Left hindlimb (tissue), 1 donor: Measurements from ENCODE around the gene SEC11A.
"Not testable (repeated sequence)": the region's sequence is repeated elsewhere in the genome, so short reads cannot be mapped to it uniquely, and the experiment has no call there.

Experiments
- DNase-seq: peaks from one replicate; pipeline ENCODE4 v3.0.0-alpha.2; 2018

The SEC11A gene

GRCh38 chr15:84669726-84670125, 46.2 kb downstream of the SEC11A start:
- no peak for DNase-seq

- no peak for DNase-seq
These were observed 47.5 kb downstream of the SEC11A start for GRCh38 chr15:84668221-84668982.

DNA sequence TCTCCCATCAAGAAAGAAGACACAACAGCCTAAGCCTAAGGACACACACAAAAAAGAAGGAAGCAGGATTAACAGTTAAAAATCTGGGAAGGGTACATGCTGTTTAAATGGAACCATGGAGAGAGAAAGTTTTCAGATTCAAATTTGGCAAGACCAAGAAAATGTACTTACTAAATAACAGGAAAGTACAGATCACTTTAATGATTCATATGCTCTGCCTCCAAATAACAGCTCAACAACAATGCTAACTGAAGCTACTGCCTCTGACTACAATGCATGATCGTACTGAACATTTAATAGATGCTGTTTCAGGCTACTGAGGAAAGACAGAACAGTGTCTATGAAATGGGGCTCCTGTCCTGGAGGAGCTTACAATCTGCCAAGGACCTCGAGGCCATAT, 49.6 kb downstream of the SEC11A start:
- no peak for DNase-seq

GRCh38 chr15:84661001-84661400, 54.9 kb downstream of the SEC11A start:
- DNase-seq: no peak

DNA sequence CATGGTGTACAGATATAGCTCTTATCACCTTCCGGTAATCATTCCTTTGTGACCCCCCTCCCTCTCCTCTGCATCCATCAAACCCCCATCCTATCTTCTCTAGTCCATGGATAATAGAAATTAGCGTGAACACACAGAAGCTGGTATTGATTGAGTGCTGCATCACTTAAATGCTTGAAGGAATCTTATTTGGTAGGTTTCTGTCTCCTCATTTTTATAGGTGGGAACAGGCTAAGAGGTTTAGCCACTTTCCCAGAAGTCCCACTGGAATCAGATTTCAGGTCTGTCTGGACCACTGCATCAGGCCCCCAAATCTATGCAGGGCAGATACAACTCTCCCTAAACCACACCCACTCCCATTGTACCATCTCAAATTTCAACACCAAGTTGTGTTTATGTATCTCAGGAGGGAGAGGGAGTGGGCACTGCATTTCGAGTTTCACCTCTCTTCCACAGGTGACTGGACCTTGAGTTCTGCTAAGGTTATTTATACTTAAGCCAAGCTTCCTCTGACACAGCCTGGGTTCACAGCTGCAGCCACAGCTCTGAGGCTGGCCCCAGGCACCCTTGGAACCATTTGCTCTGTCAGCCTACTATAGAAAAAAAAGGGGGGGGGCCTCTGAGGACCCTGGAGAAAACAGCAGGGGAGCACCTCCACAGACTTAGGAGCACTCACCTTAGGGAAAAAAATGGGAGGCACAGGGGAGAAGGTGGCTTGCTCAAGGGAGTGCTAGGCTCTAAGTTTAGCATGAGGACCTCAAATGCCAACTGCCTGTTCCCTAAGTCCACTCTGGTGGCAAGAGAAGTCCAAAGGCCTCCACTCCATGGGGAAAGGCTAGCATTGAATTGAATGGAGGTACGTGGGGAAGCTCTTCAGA, 55.8 kb downstream of the SEC11A start:
- no peak for DNase-seq

DNA sequence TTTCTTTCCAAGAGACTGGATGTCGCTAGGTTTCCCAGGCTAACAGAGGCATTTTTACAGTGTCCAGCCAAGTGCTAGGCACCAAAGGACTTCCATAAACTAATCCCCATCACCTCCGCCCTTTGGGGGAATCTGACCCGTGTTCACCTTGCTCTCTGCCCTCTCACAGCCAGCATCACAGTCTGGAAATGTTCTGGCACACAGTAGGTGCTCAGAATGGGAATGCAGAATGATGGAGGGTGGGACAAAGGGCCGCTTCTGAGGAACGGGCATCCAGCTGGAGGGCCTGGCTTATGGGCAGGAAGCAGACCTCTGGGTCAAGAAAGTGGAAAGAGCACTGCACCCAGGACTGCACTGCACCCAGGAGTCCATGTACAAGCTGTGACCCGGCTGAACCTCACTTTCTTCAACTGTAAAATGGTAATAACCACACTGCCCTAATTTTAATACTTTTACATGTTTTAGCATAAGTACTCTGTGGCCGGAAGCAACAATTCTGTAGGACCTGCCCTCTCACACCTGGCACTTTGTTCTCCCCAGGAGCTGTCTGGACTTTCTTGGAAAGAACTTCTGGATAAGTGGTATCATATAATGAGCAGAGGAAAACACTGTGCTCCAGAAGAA, 57.0 kb downstream of the SEC11A start:
- no peak for DNase-seq

DNA sequence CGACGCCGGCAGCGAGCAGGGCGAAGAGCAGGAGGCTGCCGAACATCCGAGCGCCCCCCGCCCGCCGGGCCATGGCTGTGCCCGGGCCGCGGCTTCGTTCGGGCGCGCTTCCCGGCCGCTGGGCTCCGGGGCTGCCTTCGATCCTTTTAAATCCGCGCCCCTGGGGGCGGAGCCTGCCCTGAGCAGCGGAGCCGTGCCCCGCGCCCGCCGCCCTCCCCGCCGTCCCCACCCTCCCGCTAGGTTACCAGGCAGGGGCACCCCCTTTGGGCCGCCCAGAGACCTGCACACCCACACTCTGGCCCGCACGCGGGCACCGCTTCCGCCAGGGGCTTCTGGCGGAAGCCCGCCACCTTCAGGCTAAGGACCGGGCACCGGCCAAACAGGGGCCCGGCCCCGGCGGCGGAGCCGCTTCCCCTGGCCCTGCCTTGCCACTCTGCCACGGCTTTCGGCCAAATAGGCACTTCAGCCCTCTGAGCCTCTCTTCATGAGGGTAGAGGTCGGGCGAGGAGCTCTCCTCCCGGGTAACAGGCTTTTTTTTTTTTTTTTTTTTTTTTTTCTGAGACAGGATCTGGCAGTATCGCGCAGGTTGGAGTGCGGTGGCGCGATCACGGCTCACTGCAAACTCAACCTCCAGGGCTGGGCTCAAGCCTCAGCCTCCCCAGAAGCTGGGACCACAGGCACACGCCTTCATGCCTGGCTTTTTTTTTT, 57.7 kb downstream of the SEC11A start, which contains the start of gene NMB:
Gene NMB (minus strand): TSS at position 120 of the 708 bp plus-strand sequence. CDS start 47 bp downstream, at position 73.
- peak; percentile 85 for DNase-seq

- DNase-seq: no peak
These were observed 58.2 kb downstream of the SEC11A start for GRCh38 chr15:84657748-84658079.

DNA sequence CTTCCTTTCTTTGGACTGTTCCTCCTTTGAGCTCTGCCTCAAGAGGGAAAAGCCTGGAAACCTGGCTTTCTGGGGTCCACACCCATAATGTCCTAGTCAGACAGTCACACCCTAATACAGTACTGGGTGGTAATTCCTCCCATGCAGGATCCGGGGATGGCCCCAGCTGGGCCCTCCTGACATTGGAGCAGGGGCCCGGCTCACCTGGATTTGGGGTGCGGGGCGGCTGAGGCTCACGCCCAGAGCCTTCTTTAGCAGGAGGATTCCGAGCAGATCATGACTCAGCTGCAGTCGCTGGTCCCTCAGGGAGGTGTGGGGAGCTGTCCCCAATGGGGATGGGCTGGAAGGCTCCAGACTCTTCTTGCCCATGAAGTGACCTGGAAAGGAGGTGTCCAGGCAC, 59.0 kb downstream of the SEC11A start:
- DNase-seq: no peak

DNA sequence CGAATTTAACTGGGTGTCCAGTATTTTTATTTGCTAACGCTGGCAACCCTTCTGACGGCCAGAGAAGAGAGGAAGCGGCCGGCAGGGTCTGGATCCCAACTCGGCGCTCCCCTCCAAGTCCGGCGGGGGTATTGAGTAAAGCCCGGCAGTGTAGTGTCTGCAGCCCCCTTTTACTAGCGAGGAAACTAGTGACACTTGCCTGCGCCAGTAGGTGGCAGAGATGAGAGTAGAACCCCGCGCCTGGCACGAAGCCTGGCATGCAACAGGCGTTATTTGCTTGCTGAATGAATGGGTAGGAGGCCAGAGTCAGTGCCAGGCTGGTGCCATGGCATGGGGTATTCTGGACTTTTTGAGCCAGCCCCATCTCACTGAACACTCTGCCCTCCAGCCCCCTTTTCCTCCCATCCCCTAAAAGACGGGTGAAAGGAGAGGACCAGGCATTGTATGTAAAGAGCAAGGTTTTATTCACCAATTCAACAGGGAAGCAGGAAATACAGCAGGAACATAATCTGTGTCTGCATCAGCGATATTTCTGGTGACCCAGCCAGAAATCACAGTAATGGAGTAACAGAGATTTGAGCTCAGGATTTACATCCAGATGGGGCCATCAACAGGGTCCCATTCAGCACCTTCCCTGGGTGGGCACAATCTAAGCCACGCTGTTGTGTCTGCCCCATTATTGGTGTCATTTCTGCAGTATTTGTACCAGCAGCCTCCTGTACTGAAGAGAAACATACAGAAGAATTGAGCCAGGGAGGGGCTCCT, 61.1 kb downstream of the SEC11A start:
- DNase-seq: peak; percentile 84

DNA sequence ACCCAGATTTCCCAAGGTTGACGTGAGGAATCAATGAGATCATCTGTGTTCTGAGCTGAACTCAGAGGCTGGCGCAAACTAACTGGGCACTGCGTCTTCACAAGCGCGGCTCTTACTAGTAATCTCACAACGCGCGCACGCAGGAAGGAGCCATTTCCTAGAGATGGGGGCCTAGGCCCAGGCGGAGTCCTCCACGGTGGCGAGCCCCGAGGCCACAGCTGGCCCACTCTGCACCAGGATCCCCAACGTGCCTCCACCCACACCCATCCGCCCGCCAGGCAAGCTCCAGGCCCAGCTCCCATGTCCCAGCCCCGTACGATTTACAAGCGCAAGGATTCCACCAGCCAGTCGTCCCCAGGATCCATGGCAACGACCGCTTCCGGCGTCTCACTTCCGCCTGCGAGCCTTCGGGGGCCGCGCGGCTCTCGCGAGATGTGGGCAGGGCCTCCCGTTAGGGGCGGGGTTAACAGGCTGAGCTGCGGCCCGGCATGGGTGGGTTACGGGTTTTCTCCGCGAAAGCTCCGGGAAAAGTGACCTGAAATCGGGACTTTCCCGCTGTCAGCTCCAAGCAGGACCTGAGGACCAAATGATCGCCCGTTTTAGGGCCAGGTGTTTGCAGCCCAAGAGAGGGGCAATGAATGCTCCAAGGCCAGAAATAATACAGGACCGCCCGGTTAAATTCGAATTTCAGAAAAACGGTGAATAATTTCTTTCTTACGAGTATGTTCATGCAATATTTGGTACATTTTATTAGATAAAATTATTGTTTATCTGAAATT, 61.8 kb downstream of the SEC11A start, which contains the start of gene WDR73:
Gene WDR73 (minus strand): TSS at position 374 of the 779 bp plus-strand sequence. CDS start 9 bp downstream, at position 365.
- peak; percentile 98 for DNase-seq

GRCh38 chr15:84653584-84653909, 62.4 kb downstream of the SEC11A start:
- DNase-seq: no peak

DNA sequence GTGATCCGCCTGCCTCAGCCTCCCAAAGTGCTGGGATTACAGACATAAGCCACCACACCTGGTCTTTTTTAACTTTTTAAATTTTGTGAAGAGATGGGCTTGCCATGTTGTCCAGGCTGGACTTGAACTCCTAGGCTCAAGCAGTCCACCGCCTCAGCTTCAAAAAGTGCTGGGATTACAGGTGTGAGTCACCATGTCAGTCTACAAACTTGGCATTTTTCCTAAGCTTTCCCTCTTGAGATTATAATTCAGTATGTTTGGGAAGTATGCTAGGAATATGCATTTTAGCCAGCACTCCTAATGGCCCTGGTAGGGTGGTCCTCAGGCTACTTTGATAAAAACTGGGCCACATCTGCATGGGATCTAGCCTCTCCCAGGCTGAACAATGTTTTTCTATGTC, 66.2 kb downstream of the SEC11A start:
- DNase-seq: no peak

DNA sequence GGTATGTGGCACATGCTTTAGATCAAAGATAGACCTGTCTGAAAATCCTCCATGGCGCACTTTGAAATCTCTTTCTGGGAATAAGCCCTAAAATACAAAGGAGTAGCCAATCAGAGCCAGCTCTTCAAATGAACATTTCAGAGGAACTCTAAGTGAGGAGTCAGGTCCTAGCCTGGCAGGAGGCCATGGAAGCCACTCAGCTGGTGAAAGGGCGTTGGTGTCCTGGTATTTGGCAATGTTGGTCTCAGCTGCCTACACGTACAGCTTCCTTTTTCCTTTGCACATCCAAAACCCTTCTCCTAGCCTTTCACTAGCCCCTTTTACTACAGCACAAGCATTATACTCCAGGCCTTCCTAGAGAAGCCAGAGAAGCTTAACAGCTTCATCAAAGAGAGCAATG, 67.4 kb downstream of the SEC11A start:
- DNase-seq: no peak

DNA sequence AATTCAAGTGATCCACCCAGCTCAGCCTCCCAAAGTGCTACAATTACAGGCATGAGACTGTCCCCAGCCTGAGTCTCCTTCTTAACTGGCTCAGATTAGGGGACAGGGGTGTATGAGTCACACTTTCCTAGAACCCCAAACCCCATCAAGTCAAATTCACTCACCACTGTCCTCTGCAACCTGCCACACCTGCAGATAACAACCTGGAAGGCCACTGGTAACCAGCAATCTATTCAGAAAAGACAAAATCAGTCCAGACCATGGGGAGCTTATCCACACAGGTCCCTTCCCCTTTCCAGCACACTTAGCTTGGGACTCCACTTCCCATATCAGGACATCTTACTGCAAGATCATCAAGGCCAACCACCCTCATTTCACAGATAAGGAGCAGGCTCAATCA, 68.2 kb downstream of the SEC11A start:
- DNase-seq: no peak

DNA sequence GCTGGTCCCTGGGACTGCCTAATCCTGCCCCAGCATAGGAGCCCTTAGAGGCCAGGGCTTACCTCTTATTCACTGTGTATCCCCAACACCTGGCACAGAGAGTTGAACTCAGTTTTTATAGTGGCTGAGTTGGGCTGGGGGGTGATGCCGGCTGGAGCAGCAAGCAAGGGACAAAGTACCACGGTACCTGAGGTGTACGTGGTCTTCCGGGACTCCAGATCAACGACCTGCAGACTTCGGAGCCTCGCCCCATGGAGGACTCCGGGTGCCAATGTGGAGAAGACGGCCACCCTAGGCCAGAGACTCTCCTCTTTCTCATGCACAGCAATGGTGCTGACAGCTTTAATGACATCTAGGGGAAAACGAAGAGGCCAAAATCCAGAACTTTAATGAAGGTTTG, 69.9 kb downstream of the SEC11A start:
- no peak for DNase-seq

DNA sequence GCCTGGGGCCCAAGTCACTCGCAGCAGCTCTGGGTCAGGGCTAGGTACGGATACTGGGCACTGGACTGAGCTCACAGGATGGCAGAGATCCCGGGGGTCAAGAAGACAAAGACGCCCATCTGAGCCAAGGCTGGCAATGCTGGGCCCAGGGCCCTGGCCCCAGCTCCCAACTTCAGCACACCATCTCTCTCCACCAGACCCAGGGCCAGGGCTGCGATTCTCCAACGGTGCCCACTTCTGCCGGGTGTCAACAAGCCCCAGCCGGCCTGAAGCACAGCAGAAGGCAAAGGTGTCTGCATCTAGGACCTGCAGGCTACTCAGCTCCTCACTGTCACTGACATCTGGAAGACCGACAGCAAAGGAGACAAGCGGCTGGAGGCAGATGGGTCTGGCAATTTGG, 70.4 kb downstream of the SEC11A start:
- no peak for DNase-seq

GRCh38 chr15:84643838-84644237, 72.1 kb downstream of the SEC11A start:
- no peak for DNase-seq

GRCh38 chr15:84642640-84643039, 73.3 kb downstream of the SEC11A start:
- DNase-seq: not testable (repeated sequence)

DNA sequence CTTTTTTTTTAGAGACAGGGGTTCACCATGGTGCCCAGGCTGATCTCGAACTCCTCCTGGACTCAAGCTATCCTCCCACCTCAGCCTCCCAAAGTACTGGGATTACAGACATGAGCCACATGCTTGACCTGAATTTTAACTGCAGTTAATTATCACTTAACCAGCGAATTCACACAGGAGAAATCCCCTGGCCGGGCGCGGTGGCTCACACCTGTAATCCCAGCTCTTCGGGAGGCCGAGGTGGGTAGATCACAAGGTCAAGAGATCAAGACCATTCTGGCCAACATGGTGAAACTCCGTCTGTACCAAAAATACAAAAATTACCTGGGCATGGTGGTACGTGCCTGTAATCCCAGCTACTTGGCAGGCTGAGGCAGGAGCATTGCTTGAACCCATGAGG, 74.1 kb downstream of the SEC11A start:
- DNase-seq: not testable (repeated sequence)

GRCh38 chr15:84638103-84638502, 77.8 kb downstream of the SEC11A start:
- no peak for DNase-seq
